SK-N-DZ (cell line): ENCODE results near the gene ORC5. TPM values are rescaled to one million over a fixed set of nuclear protein-coding genes. Genes with fewer than 3 reads are reported as not detected.
"Not testable (repeated sequence)": the region's sequence is repeated elsewhere in the genome, so short reads cannot be mapped to it uniquely, and the experiment has no call there.

ENCODE experiments used
- DNase-seq: peaks from one replicate; pipeline ENCODE4 v3.0.0-alpha.2; 2015; ENCODE audit warnings: low spot score
- polyA plus RNA-seq, 2 experiments: library from polyadenylated mRNA; depleted of rRNA; stranded (reverse); fragments of >200 nt; gene quantifications; 2 replicates each; pipeline ENCODE4 v1.2.3, GENCODE V29; 2014

Gene ORC5
- 20.5 and 25.1 TPM in 2 replicates for polyA plus RNA-seq (2014; cell fraction: cytosol; rRNA removed)
- 17.0 and 27.7 TPM in 2 replicates for polyA plus RNA-seq (2014; cell fraction: nucleus; rRNA removed)

GRCh38 chr7:104207731-104208420, at the start of gene ORC5:
ORC5 (minus strand) TSS chr7:104208013; CDS start chr7:104207904, 109 bp downstream.
- DNase-seq = peak; percentile 82

GRCh38 chr7:104255616-104256015, 47.8 kb upstream of the ORC5 start:
- DNase-seq = no peak

- DNase-seq = no peak
These were observed 47.4 kb upstream of the ORC5 start for GRCh38 chr7:104255194-104255593.

GRCh38 chr7:104254696-104255095, 46.9 kb upstream of the ORC5 start:
- DNase-seq = no peak

GRCh38 chr7:104252409-104253134, 44.8 kb upstream of the ORC5 start:
- DNase-seq = no peak

GRCh38 chr7:104242638-104243037, 34.8 kb upstream of the ORC5 start:
- no peak for DNase-seq

- no peak for DNase-seq
These were observed 33.9 kb upstream of the ORC5 start for GRCh38 chr7:104241538-104242209.

GRCh38 chr7:104241135-104241534, 33.3 kb upstream of the ORC5 start:
- DNase-seq = no peak

- no peak for DNase-seq
These were observed 32.6 kb upstream of the ORC5 start for GRCh38 chr7:104240401-104240800.

- DNase-seq = not testable (repeated sequence)
These were observed 27.2 kb upstream of the ORC5 start for GRCh38 chr7:104234990-104235389.

- peak; percentile 60 for DNase-seq
These were observed 23.5 kb upstream of the ORC5 start for GRCh38 chr7:104231054-104232046.

- peak; percentile 12 for DNase-seq
These were observed 22.8 kb upstream of the ORC5 start for GRCh38 chr7:104230606-104231005.

- no peak for DNase-seq
These were observed 20.6 kb upstream of the ORC5 start for GRCh38 chr7:104228442-104228841.

- DNase-seq = no peak
These were observed 17.6 kb upstream of the ORC5 start for GRCh38 chr7:104225451-104225850.

GRCh38 chr7:104217620-104218019, 9.8 kb upstream of the ORC5 start:
- DNase-seq = no peak

- DNase-seq = no peak
These were observed 1.2 kb upstream of the ORC5 start for GRCh38 chr7:104209063-104209462.

GRCh38 chr7:104208421-104208780, 588 bp upstream of the ORC5 start:
- no peak for DNase-seq

- DNase-seq = peak; percentile 3
These were observed 474 bp downstream of the ORC5 start for GRCh38 chr7:104207348-104207730.

GRCh38 chr7:104206841-104207240, 972 bp downstream of the ORC5 start:
- no peak for DNase-seq

- no peak for DNase-seq
These were observed 9.0 kb downstream of the ORC5 start for GRCh38 chr7:104198673-104199278.

- no peak for DNase-seq
These were observed 11.7 kb downstream of the ORC5 start for GRCh38 chr7:104196161-104196560.
